GM19328 (cell line): ENCODE data around the gene CBFA2T2.
"Not testable (repeated sequence)": the region's sequence is repeated elsewhere in the genome, so short reads cannot be mapped to it uniquely, and the experiment has no call there.

Source experiments
- ATAC-seq: cut with Tn5 transposase; IDR thresholded peaks from one replicate; pipeline ENCODE4 v1.9.1; 2021; ENCODE audit warnings: mild to moderate bottlenecking, moderate library complexity; ENCODE audit not compliant: unreplicated experiment

CBFA2T2 gene

DNA sequence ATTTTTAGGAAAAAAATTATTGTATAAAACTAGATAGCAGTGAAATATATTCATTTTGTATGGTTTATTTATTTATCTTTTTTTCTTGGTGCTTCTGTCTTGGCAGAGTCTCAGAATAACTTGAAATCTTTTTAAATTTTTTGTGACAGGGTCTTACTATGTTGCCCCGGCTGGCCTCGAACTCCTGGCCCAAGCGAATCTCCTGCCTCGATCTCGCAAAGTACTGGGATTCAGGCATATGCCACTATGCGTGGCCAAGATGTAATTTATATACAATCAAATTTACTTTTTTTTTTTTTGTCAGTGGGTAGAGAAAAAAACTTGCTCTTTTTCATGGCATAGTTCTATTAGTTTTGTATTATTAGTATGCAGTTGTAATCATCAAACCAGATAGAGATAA is 13.7 kb downstream of the CBFA2T2 start:
- ATAC-seq: no peak

DNA sequence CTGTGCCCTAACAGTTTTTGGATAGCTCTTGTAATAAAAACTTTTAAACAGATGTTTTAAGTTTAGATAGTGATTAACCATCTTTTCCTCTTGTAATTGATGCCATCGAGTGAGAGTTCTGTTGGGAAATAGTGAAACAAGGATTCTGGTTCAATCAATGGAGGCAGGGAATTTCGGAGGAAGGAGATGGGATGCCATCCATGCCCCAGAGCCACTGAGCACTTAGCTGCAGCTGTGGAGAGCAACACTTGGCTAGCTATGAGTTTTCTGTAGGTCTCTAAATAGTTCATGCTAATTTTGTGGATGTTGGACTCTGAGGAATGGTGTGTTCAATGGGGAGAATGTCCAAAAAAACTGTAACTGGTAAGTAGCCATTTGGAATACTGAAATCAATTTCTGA is 16.7 kb downstream of the CBFA2T2 start:
- ATAC-seq: no peak

DNA sequence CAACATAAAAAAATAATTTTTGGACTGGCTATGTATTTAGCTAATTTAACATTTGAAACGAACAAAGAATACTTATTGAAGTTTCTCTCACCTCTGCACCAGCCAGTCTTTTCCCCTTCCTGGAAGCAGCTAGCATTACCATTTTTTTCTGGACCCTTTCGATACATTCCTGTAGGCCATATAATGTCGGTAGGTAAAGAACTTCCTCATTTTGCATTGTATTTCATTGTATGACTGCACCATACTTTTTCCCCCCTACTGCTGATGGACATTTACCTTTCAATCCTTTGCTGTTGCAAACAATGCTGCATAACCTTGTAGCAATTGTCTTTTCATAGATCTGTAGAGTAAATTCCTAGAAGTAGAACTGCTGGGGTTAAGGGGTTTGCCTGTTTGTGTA is 17.6 kb downstream of the CBFA2T2 start:
- ATAC-seq: no peak

DNA sequence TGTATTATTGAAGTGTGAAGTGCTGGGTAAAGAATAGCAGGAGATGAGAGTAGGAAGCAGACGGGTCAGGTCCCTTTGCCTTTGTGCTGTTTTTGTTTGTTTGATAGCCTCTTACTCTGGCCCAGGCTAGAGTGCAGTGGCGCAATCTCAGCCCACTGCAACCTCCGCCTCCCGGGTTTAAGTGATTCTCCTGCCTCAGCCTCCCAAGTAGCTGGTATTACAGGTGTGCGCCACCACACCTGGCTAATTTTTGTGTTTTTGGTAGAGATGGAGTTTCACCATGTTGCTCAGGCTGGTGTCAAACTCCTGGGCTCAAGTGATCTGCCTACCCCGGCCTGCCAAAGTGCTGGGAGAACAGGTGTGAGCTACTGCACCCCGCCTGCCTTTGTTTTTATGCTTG is 18.1 kb downstream of the CBFA2T2 start:
- ATAC-seq: not testable (repeated sequence)

DNA sequence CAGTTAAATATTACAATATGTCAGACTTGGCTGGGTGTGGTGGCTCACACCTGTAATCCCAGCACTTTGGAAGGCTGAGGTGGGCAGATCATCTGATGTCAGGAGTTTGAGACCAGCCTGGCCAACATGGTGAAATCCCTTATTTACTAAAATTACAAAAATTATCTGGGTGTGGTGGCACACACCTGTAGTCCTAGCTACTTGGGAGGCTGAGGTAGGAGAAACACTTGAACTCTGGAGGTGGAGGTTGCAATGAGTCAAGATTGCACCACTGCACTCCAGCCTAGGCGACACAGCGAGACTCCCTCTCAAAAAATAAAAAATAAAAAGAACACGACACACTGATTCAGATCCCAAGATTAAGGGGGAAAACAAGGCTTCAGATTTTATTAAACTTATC is 19.2 kb downstream of the CBFA2T2 start:
- not testable (repeated sequence) for ATAC-seq

DNA sequence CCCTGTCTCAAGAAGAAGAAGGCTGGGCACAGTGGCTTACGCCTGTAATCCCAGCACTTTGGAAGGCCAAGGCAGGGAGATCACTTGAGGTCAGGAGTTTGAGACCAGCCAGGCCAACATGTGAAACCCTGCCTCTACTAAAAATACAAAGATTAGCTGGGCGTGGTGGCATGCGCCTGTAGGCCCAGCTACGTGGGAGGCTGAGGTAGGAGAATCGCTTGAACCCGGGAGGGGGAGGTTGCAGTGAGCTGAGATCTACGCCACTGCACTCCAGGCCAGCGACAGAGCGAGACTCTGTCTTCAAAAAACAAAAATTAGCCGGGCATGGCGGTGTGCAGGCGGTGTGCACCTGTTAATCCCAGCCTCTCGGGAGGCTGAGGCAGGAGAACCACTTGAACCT is 22.0 kb downstream of the CBFA2T2 start:
- ATAC-seq: not testable (repeated sequence)

DNA sequence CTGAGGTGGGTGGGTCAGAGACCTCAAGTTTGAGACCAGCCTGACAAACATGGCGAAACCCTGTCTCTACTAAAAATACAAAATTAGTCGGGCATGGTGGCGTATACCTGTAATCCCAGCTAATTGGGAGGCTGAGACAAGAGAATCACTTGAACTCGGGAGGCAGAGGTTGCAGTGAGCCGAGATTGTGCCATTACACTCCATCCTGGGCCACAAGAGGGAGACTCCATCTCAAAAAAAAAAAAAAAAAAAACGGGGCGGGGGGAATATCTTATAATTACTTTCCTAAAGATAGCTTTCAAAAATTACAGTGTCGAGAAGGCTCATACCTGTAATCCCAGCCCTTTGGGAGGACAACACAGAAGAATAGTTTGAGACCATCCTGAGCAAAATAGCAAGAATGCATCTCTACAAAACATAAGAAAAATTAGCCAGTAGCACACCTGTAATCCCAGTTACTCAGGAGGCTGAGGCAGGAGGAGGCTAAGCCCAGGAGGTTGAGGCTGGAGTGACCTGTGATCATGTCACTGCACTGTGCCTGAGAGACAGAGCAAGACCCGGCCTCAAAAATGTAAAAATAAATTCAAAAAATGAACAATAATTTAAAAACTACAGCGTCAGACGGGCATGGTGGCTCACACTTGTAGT is 25.8 kb downstream of the CBFA2T2 start:
- no peak for ATAC-seq

DNA sequence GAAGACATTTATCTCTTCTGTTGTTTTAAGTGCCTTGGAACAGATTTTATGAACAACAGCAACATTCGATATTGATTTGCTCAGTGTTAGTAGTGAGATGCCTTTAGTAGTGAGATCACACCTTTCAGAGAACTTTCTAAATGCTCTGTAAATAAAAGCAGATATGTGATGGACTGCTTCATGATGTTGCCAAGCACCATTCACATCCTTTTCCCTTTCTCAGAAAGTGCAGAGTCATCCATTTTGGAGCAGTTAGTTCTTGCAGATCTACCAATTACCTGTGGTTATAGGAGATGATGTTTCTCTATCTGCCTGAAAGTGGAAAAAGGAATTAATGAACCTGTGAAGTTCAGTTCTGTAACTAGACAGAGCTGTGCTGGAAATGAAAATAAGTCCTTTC is 27.0 kb downstream of the CBFA2T2 start:
- no peak for ATAC-seq

DNA sequence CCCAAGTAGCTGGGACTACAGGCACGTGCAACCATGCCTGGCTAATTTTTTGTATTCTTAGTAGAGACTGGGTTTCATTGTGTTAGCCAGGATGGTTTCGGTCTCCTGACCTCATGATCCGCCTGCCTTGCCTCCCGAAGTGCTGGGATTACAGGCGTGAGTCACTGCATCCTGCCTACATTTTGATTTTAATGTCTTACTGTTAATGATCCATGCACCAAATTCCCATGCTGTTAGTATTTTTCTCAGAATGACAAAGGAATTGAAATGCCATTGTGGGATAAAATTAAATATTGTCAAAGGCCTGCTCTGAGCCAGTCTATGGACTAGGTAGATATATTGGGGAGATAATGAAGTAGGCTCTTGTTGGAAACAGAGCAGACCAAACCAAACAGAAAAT is 28.2 kb downstream of the CBFA2T2 start:
- ATAC-seq: no peak

DNA sequence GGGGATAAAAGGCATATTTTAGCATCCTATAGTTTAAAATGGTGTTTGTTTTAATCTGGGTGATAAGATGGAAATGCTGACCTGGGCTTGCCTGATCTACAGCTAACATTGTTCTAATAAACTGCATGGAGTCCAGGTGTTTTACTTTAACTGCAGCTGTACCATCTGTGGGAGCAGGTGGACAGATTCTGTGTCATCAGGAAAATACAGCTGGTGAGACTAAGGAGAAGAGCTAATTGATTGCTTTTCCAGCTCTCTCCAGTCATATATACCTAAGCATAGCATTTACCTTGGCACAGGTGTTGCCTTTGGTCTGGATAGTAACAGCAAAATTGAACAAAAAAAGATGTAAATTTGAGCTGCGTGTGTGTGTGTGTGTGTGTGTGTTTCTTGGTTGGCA is 31.6 kb downstream of the CBFA2T2 start:
- no peak for ATAC-seq

DNA sequence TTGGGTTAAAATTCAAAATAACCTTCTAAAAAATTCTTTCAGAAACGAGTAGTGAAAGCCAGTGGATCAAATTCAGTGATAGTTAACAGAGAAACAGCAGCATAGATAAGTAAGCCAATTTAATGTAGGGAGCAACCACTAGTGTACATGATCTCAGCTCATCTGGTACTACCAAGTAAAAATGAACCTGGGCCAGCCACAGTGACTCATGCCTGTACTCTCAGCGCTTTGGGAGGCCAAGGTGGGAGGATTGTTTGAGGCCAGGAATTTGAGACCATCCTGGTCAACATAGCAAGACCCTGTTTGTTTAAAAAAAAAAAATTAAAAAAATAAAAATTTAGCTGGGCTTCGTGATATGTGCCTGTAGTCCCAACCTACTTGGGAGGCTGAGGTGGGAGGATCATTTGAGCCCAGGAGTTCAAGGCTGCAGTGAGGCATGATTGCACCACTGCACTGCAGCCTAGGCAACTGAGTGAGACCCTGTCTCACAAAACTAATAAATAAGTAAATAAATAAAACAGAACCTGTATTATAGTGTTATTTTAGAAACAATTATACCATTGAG is 32.4 kb downstream of the CBFA2T2 start:
- no peak for ATAC-seq

DNA sequence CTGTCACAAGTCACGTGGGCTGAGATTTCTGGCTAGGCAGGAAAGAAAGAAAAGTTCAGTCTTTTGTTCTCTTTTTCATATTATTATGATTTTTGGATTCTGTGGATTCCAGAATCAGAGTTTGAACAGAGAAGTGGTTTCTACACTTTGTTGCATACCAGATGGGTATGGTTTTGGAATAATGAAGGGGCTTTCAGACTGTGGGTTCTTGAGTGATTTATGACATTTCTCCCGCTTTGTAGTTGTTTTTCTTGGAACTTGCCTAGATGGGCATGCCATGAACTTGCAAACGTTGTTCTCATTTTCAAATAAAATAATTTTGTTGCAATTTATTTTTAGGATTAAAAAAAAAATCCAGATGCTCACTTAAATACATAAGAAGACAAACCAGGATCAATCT is 34.4 kb downstream of the CBFA2T2 start:
- no peak for ATAC-seq

DNA sequence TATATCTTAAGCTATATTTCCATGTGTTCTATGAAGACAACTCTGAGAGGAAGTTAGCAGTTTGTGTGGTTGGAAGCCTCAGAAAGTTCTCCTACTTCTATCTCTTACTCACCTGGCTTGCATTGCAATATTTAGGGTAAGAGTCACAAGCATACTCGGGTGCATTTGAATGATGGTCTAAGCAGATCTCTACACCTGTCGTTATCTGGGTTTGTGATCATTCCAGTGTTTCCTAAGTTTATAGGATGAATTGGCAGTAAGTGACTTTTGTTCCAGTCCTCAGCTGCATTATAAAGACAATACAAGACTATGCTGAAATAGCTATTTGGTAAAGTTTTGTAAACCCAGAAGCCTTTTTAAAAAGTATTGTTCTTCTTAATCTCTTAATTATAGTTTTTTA is 36.9 kb downstream of the CBFA2T2 start:
- ATAC-seq: no peak

DNA sequence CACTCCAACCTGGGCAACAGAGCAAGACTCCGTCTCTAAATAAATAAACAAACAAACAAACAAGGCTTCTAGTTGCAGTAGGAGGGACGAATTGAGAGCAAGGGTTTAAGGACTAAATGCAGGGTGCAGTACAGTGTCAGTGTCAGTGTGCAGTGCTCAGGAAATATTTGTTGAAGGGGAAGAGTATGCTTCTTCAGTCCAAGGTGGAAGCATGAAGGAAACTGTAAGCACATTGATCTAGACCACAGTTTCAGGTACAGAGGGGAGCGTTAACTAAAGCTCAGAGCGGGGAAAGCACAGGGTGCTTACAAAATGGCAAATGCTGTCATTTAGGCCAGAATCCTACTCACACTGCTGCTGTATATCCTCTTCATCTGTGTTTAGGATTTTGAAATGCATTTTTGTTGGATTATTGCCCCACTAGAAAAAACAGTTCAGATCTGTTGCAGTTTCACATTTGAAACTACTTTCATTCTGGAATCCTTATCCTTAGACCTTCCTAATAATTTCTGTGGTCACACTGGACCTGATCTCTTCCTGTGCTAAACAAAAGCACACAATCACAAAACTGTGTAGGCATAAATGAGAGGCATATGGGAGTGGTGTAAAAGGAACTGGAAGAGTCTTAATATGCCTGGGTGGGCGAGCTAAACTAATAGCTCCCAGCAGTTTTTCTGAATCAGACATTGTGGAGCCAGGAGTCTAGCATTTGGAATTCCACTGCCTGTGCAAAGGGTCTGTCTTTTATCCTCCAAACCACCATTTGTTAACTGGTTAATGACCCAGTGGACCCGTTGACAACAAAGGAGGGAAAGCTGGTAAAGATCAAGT is 41.4 kb downstream of the CBFA2T2 start:
- ATAC-seq: no peak

DNA sequence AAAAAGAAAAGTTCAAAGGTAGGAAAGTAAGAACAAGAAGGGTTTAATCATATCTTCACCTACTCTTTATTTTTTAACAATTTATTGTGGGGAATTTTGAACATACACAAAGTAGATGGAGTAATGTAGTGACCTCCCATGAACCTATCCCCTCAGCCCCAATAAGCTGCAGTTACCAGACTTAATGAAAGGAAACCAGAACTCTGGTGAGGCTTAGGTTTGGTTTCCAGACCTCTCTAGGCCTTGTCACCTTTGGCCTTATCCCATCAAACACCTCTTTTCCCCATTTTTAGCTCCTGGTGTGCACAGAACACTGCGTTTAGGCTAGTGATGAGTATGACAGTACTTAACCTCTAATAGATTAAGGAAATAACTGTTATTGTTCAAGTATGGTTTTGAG is 42.0 kb downstream of the CBFA2T2 start:
- no peak for ATAC-seq

DNA sequence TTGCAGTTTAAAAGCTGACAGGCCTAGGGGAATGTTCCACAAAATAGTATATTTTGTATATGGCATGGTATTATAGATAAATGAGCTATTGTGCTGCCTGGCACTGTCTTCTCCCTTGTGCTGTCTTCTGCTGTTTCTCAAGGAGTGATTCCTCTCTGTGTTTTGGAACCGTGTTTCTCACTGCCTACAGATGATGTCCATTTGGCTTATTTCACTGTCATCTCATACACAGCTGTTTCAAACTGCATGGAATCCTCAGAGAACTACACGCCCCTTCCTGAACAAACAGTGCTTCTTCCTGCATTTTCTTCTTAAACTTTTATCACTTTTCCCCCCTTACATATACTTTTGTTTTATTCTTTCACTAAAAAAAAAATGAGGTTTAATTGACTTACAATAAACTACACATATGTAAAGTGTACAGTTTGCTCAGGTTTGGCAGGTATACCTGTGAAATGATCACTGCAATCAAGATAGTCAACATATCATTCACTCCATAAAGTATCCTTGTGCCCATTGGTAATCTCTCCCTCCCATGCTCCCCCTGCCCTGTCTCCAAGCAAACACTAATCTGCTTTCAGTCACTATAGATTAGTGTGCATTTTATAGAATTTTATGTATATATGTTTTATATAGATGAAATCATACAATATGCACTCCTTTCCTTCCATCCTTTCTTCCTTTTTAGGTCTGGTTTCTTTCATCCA is 43.0 kb downstream of the CBFA2T2 start:
- ATAC-seq: no peak

DNA sequence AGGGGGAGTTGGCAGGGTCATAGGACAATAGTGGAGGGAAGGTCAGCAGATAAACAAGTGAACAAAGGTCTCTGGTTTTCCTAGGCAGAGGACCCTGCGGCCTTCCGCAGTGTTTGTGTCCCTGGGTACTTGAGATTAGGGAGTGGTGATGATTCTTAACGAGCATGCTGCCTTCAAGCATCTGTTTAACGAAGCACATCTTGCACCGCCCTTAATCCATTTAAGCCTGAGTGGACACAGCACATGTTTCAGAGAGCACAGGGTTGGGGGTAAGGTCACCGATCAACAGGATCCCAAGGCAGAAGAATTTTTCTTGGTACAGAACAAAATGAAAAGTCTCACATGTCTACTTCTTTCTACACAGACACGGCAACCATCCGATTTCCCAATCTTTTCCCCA is 45.8 kb downstream of the CBFA2T2 start:
- not testable (repeated sequence) for ATAC-seq

DNA sequence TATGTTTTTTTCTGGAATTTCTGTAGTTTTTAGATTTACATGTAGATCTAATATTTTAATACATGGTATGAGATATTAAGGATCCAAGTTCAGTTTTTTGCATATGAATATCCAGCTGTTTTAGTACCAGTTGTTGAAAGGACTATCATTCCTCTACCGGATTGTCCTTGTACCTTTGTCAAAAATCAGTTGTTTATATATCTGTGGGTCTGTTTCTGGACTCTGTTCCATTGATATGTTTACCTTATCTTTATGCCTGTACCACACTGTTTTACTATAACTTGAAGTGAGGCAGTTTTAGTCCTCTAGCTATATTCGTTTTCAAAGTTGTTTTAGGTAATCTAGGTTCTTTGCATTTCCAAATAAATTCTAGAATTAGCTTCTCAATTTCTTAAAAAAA is 47.7 kb downstream of the CBFA2T2 start:
- no peak for ATAC-seq

DNA sequence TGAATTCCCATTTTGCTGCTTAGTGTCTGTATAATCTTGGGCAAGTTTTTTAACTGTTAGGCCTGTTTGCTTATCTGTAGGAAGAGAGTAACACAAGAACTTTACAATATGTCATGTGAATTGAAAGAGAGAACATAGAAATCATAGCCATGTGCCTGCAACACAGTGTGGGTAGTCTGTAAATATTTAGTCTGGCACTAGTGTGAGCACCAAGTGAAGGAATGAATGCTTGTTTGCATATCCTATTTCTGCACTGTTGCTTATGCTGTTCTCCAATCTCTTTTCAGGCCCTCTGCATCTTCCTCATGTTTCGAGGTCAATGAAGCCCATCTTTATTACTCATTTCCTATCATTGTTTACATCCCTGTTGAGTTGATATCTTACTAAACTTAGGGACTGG is 49.2 kb downstream of the CBFA2T2 start:
- no peak for ATAC-seq

DNA sequence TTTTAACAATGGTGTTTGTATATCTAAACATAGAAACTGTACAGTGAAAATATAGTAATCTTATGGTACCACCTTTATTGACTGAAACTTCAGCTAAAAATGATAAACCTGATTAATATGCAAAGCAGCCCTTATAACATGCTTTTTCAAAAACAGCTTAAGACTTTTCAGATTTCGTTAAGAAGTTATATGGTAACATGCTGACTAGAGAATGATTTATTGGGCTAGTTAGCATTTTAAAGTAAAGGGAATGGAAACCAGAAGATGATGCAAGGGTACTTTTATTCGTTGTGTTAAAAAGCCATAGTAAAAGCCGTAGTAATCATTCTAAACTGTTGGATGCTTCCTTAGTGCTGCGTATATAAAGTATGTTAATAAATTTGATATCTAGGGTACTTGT is 50.5 kb downstream of the CBFA2T2 start:
- ATAC-seq: no peak

DNA sequence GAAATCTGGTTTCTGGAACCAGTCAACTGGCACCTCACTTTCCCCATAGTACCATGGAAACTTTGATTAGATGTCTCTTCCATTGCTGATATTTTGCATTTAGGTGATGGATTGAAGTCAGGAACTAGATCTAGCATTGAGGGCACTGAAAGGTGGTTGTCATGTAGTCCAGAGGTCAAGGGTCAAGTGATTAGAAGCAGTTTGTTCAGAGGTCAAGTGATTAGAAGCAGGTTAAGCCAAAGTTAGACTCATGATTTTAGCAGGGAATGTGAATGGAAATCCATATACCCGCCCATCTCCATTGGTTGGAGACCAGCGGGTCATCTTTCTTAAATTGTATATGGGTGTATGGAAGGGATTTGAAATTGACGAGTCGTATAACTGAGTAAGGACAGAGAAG is 51.2 kb downstream of the CBFA2T2 start:
- ATAC-seq: no peak

DNA sequence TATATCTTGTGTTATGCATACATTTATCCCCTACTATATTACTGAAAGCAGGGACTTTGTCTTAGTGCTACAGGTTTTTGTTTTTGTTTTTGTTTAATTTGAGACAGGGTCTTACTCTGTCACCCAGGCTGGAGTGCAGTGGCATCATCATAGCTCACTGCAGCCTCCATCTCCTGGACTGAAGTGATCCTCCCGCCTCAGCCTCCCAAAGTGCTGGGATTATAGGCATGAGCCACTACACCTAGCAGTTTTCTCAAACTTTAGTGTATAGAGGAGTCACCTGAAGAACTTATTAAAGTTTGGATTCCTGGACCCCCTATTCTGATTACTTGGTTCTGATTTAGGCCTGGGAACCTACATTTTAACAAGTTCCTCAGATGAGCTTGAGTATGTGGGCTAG is 51.9 kb downstream of the CBFA2T2 start:
- ATAC-seq: no peak
